Body of pancreas (tissue), 4 donors: Measurements from ENCODE around the gene BEGAIN. TPM values are rescaled to one million over a fixed set of nuclear protein-coding genes. Genes with fewer than 3 reads are reported as not detected.

Experiments
- ATAC-seq: fragments of 150-250 bp; one replicate; pipeline ENCODE4 v1.9.1; 2016
- DNase-seq, 4 donors: peaks; one replicate each; pipeline ENCODE4 v3.0.0-alpha.2; 2019
- H3K27ac ChIP-seq, 4 donors: fragments of 200-600 bp; sonication (generic); 1 replicate in 3 of 4; 2 replicates in 1 of 4; pipeline versions ENCODE4 v1.5.1 to v1.6.1; 2016 to 2019; ENCODE audit warnings: mild to moderate bottlenecking in 1 of 4, mixed read lengths in 1 of 4, moderate library complexity in 1 of 4
- H3K27me3 ChIP-seq, 2 donors: fragments of 200-600 bp; sonication (generic); one replicate each; pipeline ENCODE4 v1.6.0; 2016; ENCODE audit warnings: mild to moderate bottlenecking in 1 of 2
- H3K36me3 ChIP-seq, 2 donors: fragments of 200-600 bp; sonication (generic); replicated peaks in 1 of 2; 2 replicates each; pipeline ENCODE4 v1.5.1; 2016; ENCODE audit warnings: low read depth in 2 of 2; ENCODE audit not compliant: insufficient read depth in 1 of 2
- H3K4me1 ChIP-seq: fragments of 200-600 bp; sonication (generic); one replicate; pipeline ENCODE4 v1.6.0; 2016
- H3K4me3 ChIP-seq, 2 donors: fragments of 200-600 bp; sonication (generic); 1 replicate in 1 of 2; 2 replicates in 1 of 2; pipeline ENCODE4 v1.5.1; 2016 to 2019
- H3K9me3 ChIP-seq, 3 donors: fragments of 200-600 bp; sonication (generic); 1 replicate in 2 of 3; 2 replicates in 1 of 3; pipeline ENCODE4 v1.5.1; 2016
- CTCF ChIP-seq, 7 experiments: fragments of 450-650 bp in 4 of 7; fragments of 200-600 bp in 3 of 7; sonication (generic) in 3 of 7; IDR thresholded peaks; one replicate each; pipeline ENCODE4 v1.5.1; 2016 to 2019; ENCODE audit warnings: antibody characterized with exemption in 7 of 7
- POLR2A ChIP-seq, 3 donors: fragments of 450-650 bp; IDR thresholded peaks; one replicate each; pipeline ENCODE4 v1.6.1; 2016; ENCODE audit warnings: antibody characterized with exemption in 3 of 3, mild to moderate bottlenecking in 2 of 3
- WGBS, 2 donors: methylation state at CpG; one replicate each; pipeline ENCODE4 v1.1.5; 2017; 5-methylcytosine and 5-hydroxymethylcytosine counted together
- intact Hi-C: fragments of 100-400 bp; cut with DNase I; formaldehyde crosslinking; loops from one replicate; pipeline ENCODE4 v1.15.1; 2023
- total RNA-seq, 2 donors: library from RNA; depleted of rRNA; stranded (reverse); fragments of >200 nt; gene quantifications; one replicate each; pipeline ENCODE4 v1.1.0, GENCODE V29; 2016

The BEGAIN gene
- total RNA-seq, 2 donors from 2014 or later: 23.9 to 28.7 TPM

- 54 to 58% methylated on average over 2 of the region's 2 CpGs for WGBS, 2 donors
- TF ChIP-seq POLR2A (IDR thresholded peaks at IDR 0.05): no peak
- TF ChIP-seq CTCF (IDR thresholded peaks at IDR 0.05): no peak
- peaks cover 0 to 5% (median 0%) of the 10 kb centered on the region in 3 donors for H3K9me3 ChIP-seq
- intact Hi-C loops: no loop called here
- H3K27ac ChIP-seq: no peak overlapping the region
- H3K4me3 ChIP-seq: no peak overlapping the region
- H3K4me1 ChIP-seq: no peaks in the 10 kb centered on the region
- no peaks in the 10 kb centered on the region for H3K27me3 ChIP-seq
- ATAC-seq (no peak), DNase-seq (no peak)
- H3K36me3 ChIP-seq: no peaks in the 10 kb centered on the region
Measured at GRCh38 chr14:100599981-100600380, 12.8 kb upstream of the BEGAIN start.

- Histone ChIP-seq H3K27me3 (no peaks in the 10 kb centered on the region), H3K27ac (no peak overlapping the region), H3K4me3 (no peak overlapping the region), H3K4me1 (no peaks in the 10 kb centered on the region), H3K9me3 (no peaks in the 10 kb centered on the region), H3K36me3 (no peaks in the 10 kb centered on the region)
- intact Hi-C loops: no loop called here
- TF ChIP-seq CTCF (IDR thresholded peaks at IDR 0.05) (no peak), POLR2A (IDR thresholded peaks at IDR 0.05) (no peak)
- no peak for DNase-seq
- ATAC-seq: no peak
- WGBS, 2 donors: 71 to 80% methylated on average over 3 to 5 of the region's 5 CpGs
Measured at GRCh38 chr14:100594625-100594951, 7.4 kb upstream of the BEGAIN start.

DNA sequence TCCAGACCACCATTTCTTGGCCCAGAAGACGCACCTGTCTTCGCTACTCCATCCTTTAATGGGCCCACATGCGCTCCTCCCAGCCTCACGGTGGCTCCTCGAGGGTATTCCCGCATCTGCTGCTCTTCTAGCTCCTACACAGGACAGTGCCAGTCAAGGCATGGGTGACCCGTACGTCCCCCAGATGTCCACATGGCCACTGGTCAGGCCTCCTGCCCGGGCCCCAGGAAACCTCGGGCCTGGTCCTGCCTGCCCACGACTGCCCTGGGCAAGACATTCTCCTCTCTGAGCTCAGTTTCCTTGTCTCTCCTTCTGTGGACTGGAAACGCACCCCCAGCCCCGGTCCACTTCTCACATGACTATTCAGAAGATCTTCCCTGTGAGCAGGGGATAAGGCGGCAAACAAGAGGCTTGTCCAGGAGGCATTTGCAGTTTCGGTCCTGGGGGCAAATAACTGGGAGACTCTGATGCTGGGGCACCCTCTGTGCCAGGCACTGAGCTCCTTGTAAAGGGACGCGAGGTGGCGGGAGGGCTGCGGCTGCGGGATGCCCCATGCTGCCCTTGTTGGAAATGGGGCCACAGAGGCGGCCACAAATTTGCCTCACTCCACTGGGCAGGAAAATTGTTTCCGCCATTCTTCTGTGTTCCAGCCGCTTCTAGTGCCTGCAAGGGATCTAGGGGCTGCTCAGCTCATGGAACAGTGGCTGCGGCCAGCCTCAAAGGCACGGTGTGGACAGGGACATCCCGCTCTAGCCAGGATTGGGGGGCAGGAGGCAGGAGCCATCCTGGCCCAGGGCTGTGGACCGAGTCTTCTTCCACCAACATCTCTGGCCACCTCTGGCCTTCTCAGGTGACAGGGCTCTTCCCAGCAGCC, 6.8 kb upstream of the BEGAIN start:
- ATAC-seq (no peak), DNase-seq (no peak)
- Histone ChIP-seq H3K36me3 (no peaks in the 10 kb centered on the region), H3K4me1 (no peaks in the 10 kb centered on the region), H3K9me3 (no peaks in the 10 kb centered on the region), H3K27me3 (no peaks in the 10 kb centered on the region), H3K4me3 (no peak overlapping the region), H3K27ac (no peak overlapping the region)
- WGBS, 2 donors: 82 to 85% methylated on average over 19 to 27 of the region's 27 CpGs
- TF ChIP-seq CTCF (IDR thresholded peaks at IDR 0.05) (no peak), POLR2A (IDR thresholded peaks at IDR 0.05) (no peak)
- intact Hi-C loops: no loop called here

DNA sequence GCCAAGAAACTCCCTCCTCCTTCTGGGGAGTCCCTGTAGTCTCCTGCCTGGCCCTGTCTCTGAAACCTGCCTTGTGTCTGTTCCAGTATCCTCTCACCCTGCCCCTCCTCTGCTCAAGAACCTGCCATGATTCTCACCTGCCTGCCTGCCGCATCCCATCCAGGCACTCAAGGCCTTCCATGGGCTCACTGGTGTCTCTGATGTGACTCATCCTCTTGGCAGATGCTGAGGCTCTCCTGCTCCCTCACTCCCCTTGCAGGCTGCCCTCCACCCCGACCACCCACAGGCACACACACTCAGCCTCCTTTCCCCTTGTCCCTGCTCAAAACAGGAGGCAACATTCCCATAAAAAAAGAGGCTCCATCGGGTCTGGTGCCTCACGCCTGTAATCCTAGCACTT, 5.8 kb upstream of the BEGAIN start:
- no peak for DNase-seq
- WGBS, 2 donors: 84 to 87% methylated on average over 4 of the region's 4 CpGs

More for the DNA sequence above, 5.8 kb upstream of the BEGAIN start:
- Histone ChIP-seq H3K27ac (no peak overlapping the region), H3K9me3 (no peaks in the 10 kb centered on the region), H3K4me3 (no peak overlapping the region), H3K4me1 (peaks cover under 1% of the 10 kb centered on the region), H3K36me3 (no peaks in the 10 kb centered on the region), H3K27me3 (no peaks in the 10 kb centered on the region)
- intact Hi-C loops: no loop called here
- ATAC-seq: no peak
- TF ChIP-seq CTCF (IDR thresholded peaks at IDR 0.05): no peak
- no peak for TF ChIP-seq POLR2A (IDR thresholded peaks at IDR 0.05)
